Lung (tissue), 16 donors: ENCODE measurements around the gene SNX20. TPM values are rescaled to one million over a fixed set of nuclear protein-coding genes. Genes with fewer than 3 reads are reported as not detected.

Experiments used
- ATAC-seq: fragments of 200-7000 bp; cut with Tn5 transposase; one replicate; pipeline ENCODE4 v1.9.1; 2020; ENCODE audit warnings: moderate number of reproducible peaks; ENCODE audit not compliant: insufficient read depth, low FRiP score
- DNase-seq, 3 donors: peaks; one replicate each; pipeline ENCODE4 v3.0.0-alpha.2; 2013 to 2017
- H3K27ac ChIP-seq, 2 donors: one replicate each; pipeline ENCODE4 v1.5.1; 2013; ENCODE audit warnings: mild to moderate bottlenecking in 2 of 2, moderate library complexity in 2 of 2, control low read depth in 1 of 2, inconsistent platforms in 1 of 2, low read depth in 1 of 2, low read length in 1 of 2
- H3K27me3 ChIP-seq, 3 donors: one replicate each; pipeline ENCODE4 v1.5.1; 2013; ENCODE audit warnings: low read length in 2 of 3; ENCODE audit not compliant: control insufficient read depth in 3 of 3, insufficient read depth in 3 of 3
- H3K36me3 ChIP-seq, 4 donors: one replicate each; pipeline ENCODE4 v1.5.1; 2013; ENCODE audit warnings: low read length in 4 of 4, mild to moderate bottlenecking in 1 of 4, moderate library complexity in 1 of 4; ENCODE audit not compliant: control insufficient read depth in 4 of 4, insufficient read depth in 4 of 4
- H3K4me1 ChIP-seq, 5 donors: one replicate each; pipeline ENCODE4 v1.5.1; 2013; ENCODE audit warnings: low read length in 5 of 5, mild to moderate bottlenecking in 2 of 5, moderate library complexity in 1 of 5; ENCODE audit not compliant: control insufficient read depth in 5 of 5, insufficient read depth in 5 of 5
- H3K4me3 ChIP-seq: one replicate; pipeline ENCODE4 v1.5.1; 2013; ENCODE audit warnings: mild to moderate bottlenecking, control low read depth, moderate library complexity
- H3K9ac ChIP-seq, 2 donors: one replicate each; pipeline ENCODE4 v1.5.1; 2013; ENCODE audit warnings: low read length in 2 of 2, control low read depth in 1 of 2; ENCODE audit not compliant: insufficient read depth in 1 of 2
- H3K9me3 ChIP-seq, 4 donors: one replicate each; pipeline ENCODE4 v1.5.1; 2013; ENCODE audit warnings: low read length in 3 of 4, mild to moderate bottlenecking in 1 of 4, moderate library complexity in 1 of 4; ENCODE audit not compliant: control insufficient read depth in 4 of 4, insufficient read depth in 3 of 4
- WGBS, 2 donors: extraction: QIAGEN DNeasy Blood & Tissue Kit; methylation state at CpG; one replicate each; pipeline ENCODE4 v1.1.7; 2013; 5-methylcytosine and 5-hydroxymethylcytosine counted together
- long read RNA-seq, 5 donors: transcript quantifications; one replicate each; lab custom pipeline, GENCODE V29; 2026
- polyA plus RNA-seq, 2 donors: library from polyadenylated mRNA; stranded (reverse); fragments of 200-250 nt; gene quantifications; one replicate each; pipeline ENCODE4 v1.2.1, GENCODE V29; 2013
- total RNA-seq, 2 donors: library from RNA; depleted of rRNA in 1 of 2; stranded (reverse); fragments of >200 nt in 1 of 2; gene quantifications; one replicate each; pipeline ENCODE4 v1.2.1, GENCODE V29; 2014 to 2021
- TF ChIP-seq, protein P1 (sequence below): IDR thresholded peaks from 2 replicates; pipeline ENCODE4 v1.5.1; 2012; ENCODE audit warnings: mild to moderate bottlenecking; ENCODE audit errors: control extremely low read depth, extremely low read depth
- donor health status: control.
- donor health status: control.
- donor health status: Bipolar disorder and iron deficiency.
- donor health status: healthy.
- donor health status: DM: yes; HTN: yes; CAD: no.

Gene SNX20, protein sequence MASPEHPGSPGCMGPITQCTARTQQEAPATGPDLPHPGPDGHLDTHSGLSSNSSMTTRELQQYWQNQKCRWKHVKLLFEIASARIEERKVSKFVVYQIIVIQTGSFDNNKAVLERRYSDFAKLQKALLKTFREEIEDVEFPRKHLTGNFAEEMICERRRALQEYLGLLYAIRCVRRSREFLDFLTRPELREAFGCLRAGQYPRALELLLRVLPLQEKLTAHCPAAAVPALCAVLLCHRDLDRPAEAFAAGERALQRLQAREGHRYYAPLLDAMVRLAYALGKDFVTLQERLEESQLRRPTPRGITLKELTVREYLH
- 10 to 100 TPM in 1 of 2 donors, 1 to 10 TPM in 1; 3.1 to 14.8 TPM for total RNA-seq
- 10 to 100 TPM in 1 of 2 donors, 1 to 10 TPM in 1; 4.1 to 14.9 TPM for polyA plus RNA-seq
- long read RNA-seq, donor 1 = 0 reads
- long read RNA-seq, donor 2 = 0 reads
- long read RNA-seq, donor 3 = 0 reads
- long read RNA-seq, donor 4 = 0 reads
- long read RNA-seq, donor 5 = 0 reads

DNA sequence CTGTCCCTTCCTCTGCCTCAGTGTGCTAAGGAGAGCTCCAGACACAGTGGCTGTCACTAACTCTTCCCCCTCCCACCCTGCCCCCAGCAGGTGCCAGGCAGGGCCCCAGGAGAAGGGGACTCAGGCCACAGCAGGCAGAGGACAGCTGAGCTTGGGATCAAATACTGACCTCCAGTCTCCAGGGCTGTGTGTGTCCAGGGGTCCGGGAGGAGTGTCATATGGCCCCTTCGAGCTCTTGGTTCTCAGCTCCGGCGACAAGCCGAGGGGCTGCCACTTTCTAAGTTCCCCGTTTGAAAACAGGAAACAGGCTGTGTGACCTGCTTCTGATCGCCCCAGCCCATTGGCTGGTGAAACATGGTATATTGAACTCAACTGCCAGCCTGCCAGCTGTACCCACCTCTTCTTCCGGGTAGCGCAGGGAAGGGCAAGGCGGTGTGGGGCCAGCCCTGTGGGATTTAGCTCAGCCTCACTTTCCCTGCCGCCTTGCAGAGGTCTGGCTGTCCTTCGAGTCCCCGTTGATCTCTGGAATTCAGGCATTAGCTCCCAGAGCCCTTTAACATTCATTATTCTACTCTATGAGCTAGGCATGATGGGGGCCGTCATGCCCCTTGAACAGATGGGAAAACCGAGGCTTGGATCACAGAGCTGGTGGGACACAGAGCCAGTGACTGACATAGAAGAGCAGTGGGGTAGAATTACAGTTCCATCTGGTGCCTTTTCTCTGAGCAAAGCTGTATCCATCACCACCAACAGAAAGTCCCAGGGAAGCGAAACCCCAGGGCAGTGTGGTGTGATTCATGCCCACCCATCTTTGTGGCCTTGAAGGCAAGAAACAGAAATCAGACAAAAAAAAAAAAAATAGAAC is at the start of gene SNX20:
TSS of gene SNX20 (minus strand) at position 292 of the 865 bp plus-strand sequence. CDS start 3,786 bp downstream, outside the sequence.
- Histone ChIP-seq H3K9ac (no peak within 1 kb of the TSS), H3K9me3 (no peaks in the 10 kb centered on the region), H3K4me1 (peaks cover 0 to 3% (median 0%) of the 10 kb centered on the region in 5 donors), H3K4me3 (no peak within 1 kb of the TSS), H3K36me3 (no peaks in the 10 kb centered on the region), H3K27me3 (no peaks in the 10 kb centered on the region), H3K27ac (peak within 1 kb of the TSS in 1 of 2 donors; percentile 62)
- ATAC-seq (no peak), DNase-seq (no peak)
- TF ChIP-seq, protein P1, sequence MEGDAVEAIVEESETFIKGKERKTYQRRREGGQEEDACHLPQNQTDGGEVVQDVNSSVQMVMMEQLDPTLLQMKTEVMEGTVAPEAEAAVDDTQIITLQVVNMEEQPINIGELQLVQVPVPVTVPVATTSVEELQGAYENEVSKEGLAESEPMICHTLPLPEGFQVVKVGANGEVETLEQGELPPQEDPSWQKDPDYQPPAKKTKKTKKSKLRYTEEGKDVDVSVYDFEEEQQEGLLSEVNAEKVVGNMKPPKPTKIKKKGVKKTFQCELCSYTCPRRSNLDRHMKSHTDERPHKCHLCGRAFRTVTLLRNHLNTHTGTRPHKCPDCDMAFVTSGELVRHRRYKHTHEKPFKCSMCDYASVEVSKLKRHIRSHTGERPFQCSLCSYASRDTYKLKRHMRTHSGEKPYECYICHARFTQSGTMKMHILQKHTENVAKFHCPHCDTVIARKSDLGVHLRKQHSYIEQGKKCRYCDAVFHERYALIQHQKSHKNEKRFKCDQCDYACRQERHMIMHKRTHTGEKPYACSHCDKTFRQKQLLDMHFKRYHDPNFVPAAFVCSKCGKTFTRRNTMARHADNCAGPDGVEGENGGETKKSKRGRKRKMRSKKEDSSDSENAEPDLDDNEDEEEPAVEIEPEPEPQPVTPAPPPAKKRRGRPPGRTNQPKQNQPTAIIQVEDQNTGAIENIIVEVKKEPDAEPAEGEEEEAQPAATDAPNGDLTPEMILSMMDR = no peak
- WGBS, 2 donors = 37 to 59% methylated on average over 16 of the region's 16 CpGs

DNA sequence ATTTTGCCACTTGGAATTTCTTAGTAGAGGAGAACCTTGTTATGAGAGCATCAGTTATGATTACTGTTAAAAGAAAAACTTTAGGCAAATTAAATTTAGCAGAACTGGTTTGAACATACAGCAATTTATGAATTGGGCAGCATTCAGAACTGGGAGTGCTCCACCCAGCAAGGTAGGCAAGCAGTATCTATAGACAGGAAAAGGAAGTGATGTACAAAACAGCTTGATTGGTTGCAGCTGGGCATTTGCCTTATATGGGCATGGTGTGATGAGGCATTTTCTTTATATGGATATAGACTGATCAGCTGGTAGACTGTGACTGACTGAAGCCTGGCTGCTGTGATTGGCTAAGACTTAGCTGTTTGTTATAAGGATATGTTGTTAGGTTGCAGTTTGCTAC is 43.2 kb upstream of the SNX20 start:
- TF ChIP-seq, protein P1 = no peak
- no peak overlapping the region for H3K27ac ChIP-seq

DNA sequence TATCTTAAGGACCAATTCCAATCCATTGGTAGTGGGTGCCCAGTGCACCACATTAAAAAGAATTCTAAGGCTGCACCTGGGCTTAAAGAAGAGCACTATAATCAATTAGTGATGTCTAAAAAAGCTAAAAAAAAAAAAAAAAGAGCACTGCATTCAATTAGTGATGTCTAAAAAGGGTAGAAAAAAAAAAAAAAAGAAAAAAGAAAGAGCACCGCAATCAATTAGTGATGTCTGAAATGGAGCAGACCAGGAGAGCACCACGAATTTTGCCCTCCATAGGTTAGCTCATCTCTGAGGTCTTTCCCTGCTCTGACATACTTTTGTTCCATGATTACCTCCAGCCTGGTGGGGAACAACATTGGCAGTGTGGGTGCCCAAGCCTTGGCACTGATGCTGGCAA is 41.8 kb upstream of the SNX20 start:
- Histone ChIP-seq H3K27me3 (no peaks in the 10 kb centered on the region), H3K4me1 (peaks cover 0 to 4% (median 0%) of the 10 kb centered on the region in 5 donors), H3K9ac (no peak overlapping the region), H3K36me3 (peaks cover 0 to 4% (median 1%) of the 10 kb centered on the region in 4 donors), H3K9me3 (no peaks in the 10 kb centered on the region), H3K27ac (no peak overlapping the region), H3K4me3 (no peak overlapping the region)
- WGBS, 2 donors = 92 to 96% methylated on average over 2 of the region's 2 CpGs
- ATAC-seq (no peak), DNase-seq (no peak)
- TF ChIP-seq, protein P1 = no peak

More for the DNA sequence above, 43.2 kb upstream of the SNX20 start:
- DNase-seq = no peak
- H3K4me3 ChIP-seq = no peak overlapping the region
- H3K36me3 ChIP-seq = peaks cover 0 to 5% (median 2%) of the 10 kb centered on the region in 4 donors
- no peaks in the 10 kb centered on the region for H3K27me3 ChIP-seq
- H3K9me3 ChIP-seq = no peaks in the 10 kb centered on the region
- H3K4me1 ChIP-seq = peaks cover 0 to 4% (median 0%) of the 10 kb centered on the region in 5 donors
- H3K9ac ChIP-seq = no peak overlapping the region
- ATAC-seq = no peak
